Measurements from ENCODE around the gene TMIGD2.

- TF ChIP-seq CTCF (IDR thresholded peaks at IDR 0.05): no peak
- TF ChIP-seq POLR2A (IDR thresholded peaks at IDR 0.05): no peak
Measured at GRCh38 chr19:4320419-4320818, 18.2 kb upstream of the TMIGD2 start.

Data from body of pancreas (tissue), 4 donors.